ENCODE measurements around the gene REEP3.
"Not testable (repeated sequence)": the region's sequence is repeated elsewhere in the genome, so short reads cannot be mapped to it uniquely, and the experiment has no call there.

The REEP3 gene

DNA sequence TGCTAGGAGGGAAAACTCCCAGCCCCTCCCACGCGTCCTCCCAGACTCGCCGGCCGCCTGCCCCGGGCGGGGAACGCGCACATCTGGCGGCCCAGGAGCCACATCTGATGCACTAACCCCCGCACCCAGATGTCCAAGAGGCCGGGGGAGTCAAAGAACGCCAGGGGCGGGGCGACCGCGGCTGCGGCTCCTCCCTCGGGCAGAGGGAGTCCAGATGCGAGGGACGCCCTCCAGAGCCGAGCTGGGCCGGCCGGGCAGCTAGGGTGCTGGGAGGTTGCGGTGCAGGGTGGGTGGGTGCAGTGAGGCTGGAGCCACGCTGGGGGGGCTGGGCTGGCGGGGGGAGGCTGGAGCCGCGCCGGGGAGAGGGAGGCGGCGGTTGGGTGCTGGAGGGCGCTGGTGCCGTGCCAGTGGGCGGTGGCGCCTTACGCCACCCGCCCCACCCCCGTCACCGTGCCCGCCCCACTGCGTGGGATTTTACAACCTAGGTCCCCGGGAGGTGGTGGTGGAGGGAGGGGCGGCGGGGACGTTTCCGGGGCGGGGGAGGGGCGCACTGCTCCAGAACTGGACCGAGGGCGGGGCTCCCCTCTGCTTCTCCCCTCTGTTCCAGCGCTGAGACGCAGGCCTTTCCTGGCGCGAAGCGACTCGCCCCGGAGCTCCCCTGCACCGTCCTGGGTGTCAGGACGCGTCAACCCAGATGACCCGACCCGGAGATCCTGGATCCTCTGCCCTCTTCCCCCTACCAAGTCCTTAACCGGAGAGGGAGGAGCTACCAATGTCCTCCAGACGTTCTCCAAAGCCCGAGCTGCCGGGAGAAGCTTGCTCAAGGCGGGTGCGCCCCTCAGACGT, 109.1 kb downstream of the REEP3 start:
- peak; percentile 63 to 72 for DNase-seq (ENCODE audit: low read depth in 2 of 2)

DNA sequence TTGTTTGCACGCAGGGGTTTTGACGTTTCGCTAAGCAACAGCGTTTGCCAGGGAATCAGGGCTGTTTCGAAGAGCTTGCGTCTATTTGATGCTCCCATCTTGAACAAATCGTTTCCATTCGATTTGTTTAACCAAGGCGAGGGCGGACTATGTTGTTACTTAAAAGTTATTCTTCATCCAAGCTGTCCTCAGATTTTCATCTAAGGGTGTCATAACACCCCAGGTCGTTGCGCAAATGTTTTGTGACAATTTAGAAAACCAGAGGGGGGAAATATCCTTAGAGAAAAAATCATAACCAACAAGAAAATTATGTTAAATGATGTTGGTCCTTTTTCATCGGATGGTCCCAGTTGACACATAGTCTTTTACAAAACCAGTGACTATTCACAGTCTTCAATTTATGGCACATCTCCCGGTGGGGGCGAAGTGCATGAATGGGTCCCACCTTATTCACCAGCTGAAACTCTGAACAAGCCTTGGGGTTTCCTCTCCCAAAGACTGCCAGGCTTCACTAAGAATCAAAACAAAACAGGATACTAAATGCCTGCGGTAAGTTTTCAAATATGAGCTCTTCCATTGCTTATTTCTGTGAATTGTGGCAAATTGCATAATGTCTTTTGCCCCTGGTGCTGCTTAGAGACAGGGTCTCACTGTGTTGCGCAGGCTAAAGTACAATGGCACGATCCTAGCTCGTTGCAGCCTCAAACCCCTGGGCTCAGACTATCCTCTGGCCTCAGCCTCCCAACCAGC, 109.9 kb downstream of the REEP3 start:
- DNase-seq (ENCODE audit: low read depth in 2 of 2): no peak

- DNase-seq (ENCODE audit: low read depth in 2 of 2): no peak
These were observed 110.8 kb downstream of the REEP3 start for GRCh38 chr10:63631991-63632390.

- no peak for DNase-seq (ENCODE audit: low read depth in 2 of 2)
These were observed 112.7 kb downstream of the REEP3 start for GRCh38 chr10:63633677-63634487.

DNA sequence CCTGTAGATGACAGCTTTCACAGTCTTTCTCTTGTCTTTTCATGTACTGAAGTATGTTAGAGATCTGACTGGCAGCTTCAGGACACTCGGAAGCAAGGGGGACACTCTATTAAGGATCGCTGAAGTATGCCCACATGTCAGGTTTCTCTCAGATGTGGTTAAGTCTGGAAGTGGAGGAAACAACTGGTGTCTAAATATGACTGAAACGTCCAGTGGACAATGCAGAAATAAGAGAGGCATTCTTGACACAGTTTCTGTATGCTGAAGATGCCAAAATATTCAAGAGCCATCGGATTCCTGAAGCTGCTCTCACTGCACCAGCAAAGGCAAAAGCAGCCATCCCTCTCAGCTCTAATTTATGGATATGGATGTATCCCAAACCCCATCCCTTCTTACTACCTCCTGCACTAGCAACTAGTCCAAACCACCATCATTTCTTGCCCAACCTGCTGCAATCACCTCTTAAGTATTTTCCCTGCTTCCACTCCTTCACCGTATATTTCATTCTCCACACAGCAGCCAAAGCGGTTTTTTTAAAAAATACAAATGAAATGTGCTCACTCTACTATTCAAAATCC, 113.4 kb downstream of the REEP3 start:
- DNase-seq (ENCODE audit: low read depth in 2 of 2): no peak

- DNase-seq (ENCODE audit: low read depth in 2 of 2): no peak
These were observed 115.6 kb downstream of the REEP3 start for GRCh38 chr10:63636812-63637211.

- DNase-seq (ENCODE audit: low read depth in 2 of 2): no peak
These were observed 116.7 kb downstream of the REEP3 start for GRCh38 chr10:63637901-63638327.

- DNase-seq (ENCODE audit: low read depth in 2 of 2): no peak
These were observed 120.2 kb downstream of the REEP3 start for GRCh38 chr10:63641366-63641765.

- no peak for DNase-seq (ENCODE audit: low read depth in 2 of 2)
These were observed 120.6 kb downstream of the REEP3 start for GRCh38 chr10:63641799-63642198.

- no peak for DNase-seq (ENCODE audit: low read depth in 2 of 2)
These were observed 121.6 kb downstream of the REEP3 start for GRCh38 chr10:63642808-63643207.

GRCh38 chr10:63644418-63645142, 123.4 kb downstream of the REEP3 start:
- no peak for DNase-seq (ENCODE audit: low read depth in 2 of 2)

DNA sequence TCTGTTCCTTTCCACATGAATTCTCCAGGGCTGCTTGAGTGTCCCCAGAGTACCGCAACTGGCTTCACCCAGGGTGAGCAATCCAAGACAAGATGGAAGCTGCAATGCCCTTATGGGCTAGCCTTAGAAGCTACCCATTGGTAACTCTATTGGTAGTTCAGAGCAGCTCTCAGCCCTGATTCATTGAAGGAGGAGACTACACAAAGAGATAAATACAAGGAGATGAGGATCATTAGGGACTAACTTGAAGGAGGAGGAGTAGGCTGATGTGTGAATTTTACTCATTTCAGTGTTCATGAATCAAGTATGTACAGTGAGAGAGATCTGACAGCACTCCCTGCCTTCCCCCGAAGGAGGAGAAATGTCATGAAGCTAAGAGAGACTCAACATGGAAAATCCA, 124.0 kb downstream of the REEP3 start:
- no peak for DNase-seq (ENCODE audit: low read depth in 2 of 2)

DNA sequence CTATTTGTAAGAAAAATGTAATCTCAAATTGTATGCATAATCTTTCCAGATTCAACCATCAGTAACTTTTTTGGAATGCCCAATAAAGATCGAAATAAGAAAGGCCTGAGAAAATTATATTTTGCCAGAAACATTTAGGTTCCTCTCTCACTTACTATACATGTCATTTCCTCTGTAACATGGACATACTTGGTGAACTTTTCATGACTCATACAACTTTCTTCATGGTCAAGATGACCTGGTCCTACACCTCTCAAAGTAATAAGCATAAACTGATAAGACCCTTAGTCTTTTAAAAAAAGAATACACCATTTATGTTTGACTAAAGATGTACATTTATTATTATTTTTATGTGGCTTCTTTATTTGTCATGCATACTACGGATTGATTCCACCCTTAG, 125.3 kb downstream of the REEP3 start:
- DNase-seq (ENCODE audit: low read depth in 2 of 2): no peak

DNA sequence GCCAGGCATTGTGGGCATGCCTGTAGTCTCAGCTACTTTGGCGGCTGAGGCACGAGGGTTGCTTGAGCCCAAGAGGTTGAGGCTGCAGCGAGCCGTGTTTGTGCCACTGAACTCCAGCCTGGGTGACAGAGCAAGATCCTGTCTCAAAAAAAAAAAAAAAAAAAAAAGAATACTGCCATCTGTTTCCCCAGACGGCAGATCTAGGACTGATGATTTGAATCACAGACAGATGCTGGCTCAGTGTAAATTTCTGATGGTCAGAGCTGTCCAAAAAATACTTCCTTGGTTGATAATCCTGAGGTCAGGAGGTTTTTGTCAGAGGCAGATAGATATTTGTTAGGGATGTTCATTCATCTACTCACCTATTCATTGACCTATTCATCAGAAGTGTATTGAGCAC, 130.7 kb downstream of the REEP3 start:
- DNase-seq (ENCODE audit: low read depth in 2 of 2): no peak

DNA sequence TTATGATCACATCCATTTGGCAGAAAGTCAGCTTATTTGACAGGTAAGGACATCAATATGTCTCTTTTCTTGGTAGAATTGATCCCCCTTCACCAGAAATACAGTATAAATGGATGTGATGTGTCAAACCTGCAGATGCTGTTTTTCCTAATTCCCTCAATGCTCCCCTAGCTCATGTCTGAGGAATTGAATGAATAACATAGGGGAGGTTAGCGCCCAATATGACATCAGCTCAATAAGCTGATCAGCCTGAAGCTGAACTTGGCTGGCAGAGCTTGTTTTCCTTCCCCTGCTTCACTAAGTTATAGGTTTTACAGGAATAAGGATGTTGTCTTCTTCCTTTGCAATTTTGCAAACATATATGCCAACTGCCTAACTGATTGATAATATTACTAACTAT, 132.5 kb downstream of the REEP3 start:
- DNase-seq (ENCODE audit: low read depth in 2 of 2): no peak

DNA sequence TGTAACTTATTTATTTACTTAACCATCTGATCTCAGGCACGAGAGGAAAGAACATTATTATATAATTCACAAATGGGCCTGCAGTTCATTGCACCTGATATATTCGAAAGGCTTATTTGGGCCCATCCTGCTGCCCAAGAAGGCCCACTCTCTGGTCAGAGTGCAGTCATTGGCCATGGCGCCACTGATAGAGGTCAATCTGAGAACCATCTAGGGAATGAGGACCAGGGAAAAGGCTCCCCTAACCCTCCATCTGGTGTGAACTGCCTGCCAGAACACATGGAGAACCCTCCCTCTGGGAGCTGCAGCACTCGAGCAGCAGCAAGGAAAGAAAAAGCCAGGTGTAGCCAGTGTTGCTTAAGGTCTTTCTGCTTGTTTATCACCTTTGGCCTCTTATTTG, 136.6 kb downstream of the REEP3 start:
- no peak for DNase-seq (ENCODE audit: low read depth in 2 of 2)

GRCh38 chr10:63660941-63661340, 139.7 kb downstream of the REEP3 start:
- not testable (repeated sequence) for DNase-seq (ENCODE audit: low read depth in 2 of 2)

- DNase-seq (ENCODE audit: low read depth in 2 of 2): no peak
These were observed 140.1 kb downstream of the REEP3 start for GRCh38 chr10:63661347-63661746.

DNA sequence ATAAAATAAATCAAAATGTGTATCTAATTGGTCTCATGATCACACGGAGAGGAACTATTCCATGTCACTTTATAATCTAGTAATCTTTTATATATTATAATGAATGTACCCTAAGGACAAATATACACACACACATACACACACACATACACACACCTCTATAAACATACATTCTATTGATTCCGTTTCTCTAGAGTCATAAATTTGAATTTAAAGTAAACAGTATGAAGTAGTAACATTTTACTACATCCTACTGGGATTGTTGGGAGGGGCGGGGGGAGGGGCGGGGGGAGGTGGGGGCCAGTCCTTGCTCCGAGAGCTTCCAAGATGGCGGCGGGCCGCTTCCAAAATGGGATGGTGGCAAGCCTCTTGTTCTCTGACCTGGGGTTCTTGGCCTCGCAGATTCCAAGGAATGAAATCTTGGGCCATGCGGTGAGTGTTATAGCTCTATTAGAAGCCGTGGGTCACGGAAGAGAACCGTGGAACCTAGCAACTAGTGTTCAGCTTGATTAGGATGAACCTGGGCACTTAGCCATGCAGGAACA, 143.2 kb downstream of the REEP3 start:
- no peak for DNase-seq (ENCODE audit: low read depth in 2 of 2)

GRCh38 chr10:63665006-63665580, 143.9 kb downstream of the REEP3 start:
- not testable (repeated sequence) for DNase-seq (ENCODE audit: low read depth in 2 of 2)
